Hepatocyte (in vitro differentiated cells): ENCODE data around the gene RARRES2.

Source experiments
- EZH2 ChIP-seq: fragments of 200-600 bp; sonication (generic); IDR thresholded peaks from 2 replicates; pipeline ENCODE4 v1.6.1; 2016; ENCODE audit warnings: antibody characterized with exemption, mild to moderate bottlenecking, borderline replicate concordance
- TF ChIP-seq, protein P1 (sequence below): fragments of 200-600 bp; sonication (generic); IDR thresholded peaks from 2 replicates; pipeline ENCODE4 v1.5.1; 2016; ENCODE audit warnings: antibody characterized with exemption, mild to moderate bottlenecking; ENCODE audit not compliant: poor library complexity

DNA sequence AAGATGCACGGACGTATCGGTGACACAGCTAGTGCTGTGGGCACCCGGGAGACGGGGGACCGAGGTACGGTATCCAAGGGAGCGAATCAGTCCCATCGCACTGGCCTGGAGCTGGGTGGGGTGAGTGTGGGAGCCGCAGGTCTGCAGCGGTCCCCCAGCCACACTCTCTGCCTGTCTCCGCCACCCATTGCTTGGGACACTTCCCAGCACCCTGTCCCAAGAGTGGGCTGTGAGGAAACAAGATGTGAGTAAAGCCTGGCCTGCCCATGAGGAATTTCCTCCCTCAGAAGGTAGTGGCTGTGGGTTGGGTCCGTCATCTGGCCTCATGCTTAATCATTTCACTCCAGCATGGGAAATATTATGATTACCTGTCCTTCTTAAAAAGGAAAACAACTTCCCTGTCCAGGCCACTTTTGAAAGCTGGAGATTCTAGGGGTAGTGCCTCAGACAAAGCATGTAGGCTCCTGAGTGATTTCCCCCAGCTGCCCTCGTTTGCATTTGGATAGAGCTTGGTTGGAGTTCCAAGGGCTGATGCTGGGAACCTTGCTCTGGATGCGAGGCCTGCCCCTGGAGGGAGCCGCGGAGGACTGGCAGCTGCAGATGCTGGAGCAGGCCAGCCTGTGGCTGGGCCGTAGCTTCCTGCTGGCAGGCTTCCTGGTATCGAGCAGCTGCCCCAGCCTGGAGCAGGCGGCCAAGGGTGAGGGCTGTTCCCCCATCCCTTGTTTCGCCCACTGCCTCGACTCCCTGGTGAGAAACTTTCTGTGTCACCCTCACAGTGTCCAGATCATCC lies 11.9 kb downstream of the RARRES2 start:
- TF ChIP-seq, protein P1, sequence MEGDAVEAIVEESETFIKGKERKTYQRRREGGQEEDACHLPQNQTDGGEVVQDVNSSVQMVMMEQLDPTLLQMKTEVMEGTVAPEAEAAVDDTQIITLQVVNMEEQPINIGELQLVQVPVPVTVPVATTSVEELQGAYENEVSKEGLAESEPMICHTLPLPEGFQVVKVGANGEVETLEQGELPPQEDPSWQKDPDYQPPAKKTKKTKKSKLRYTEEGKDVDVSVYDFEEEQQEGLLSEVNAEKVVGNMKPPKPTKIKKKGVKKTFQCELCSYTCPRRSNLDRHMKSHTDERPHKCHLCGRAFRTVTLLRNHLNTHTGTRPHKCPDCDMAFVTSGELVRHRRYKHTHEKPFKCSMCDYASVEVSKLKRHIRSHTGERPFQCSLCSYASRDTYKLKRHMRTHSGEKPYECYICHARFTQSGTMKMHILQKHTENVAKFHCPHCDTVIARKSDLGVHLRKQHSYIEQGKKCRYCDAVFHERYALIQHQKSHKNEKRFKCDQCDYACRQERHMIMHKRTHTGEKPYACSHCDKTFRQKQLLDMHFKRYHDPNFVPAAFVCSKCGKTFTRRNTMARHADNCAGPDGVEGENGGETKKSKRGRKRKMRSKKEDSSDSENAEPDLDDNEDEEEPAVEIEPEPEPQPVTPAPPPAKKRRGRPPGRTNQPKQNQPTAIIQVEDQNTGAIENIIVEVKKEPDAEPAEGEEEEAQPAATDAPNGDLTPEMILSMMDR, result no peak
- no peak for TF ChIP-seq EZH2
